IMR-90 (cell line): ENCODE data around the gene WDFY2. TPM values are rescaled to one million over a fixed set of nuclear protein-coding genes. Genes with fewer than 3 reads are reported as not detected.

Experiments
- ATAC-seq: fragments of 200-7000 bp; cut with Tn5 transposase; 2 replicates; pipeline ENCODE4 v1.9.1; 2020; ENCODE audit warnings: low read depth, mild to moderate bottlenecking, moderate library complexity
- BruUV-seq: library from RNA; stranded (reverse); fragments of 400-500 nt; replicated peaks from 2 replicates; lab custom pipeline; 2021; lab: Mats Ljungman, UMichigan
- CTCF ChIA-PET: fragments of 300-600 bp; formaldehyde crosslinking; extraction: SDS; loops from one replicate; lab custom pipeline; 2021; ENCODE audit warnings: antibody characterized with exemption; lab: Yijun Ruan, JAX
- POLR2A ChIA-PET: fragments of 300-600 bp; sonication (Branson Sonifier 250); formaldehyde crosslinking; loops from one replicate; lab custom pipeline; 2022; ENCODE audit warnings: antibody characterized with exemption; ENCODE audit not compliant: unreplicated experiment; lab: Charles Lee
- DNase-seq: peaks from one replicate; pipeline ENCODE4 v3.0.0; 2013
- H2AFZ ChIP-seq: replicated peaks from 2 replicates; pipeline ENCODE3; 2013; ENCODE audit warnings: low read length, mild to moderate bottlenecking; ENCODE audit not compliant: poor library complexity
- H2AK5ac ChIP-seq: 2 replicates; pipeline ENCODE4 v1.6.1; 2013; ENCODE audit warnings: low read depth, low read length, inconsistent platforms
- H2AK9ac ChIP-seq: replicated peaks from 2 replicates; pipeline ENCODE3; 2013; ENCODE audit warnings: mild to moderate bottlenecking, low read depth, low read length, moderate library complexity; ENCODE audit not compliant: poor library complexity
- H2BK120ac ChIP-seq: 2 replicates; pipeline ENCODE4 v1.6.1; 2013; ENCODE audit warnings: low read depth, low read length, inconsistent platforms
- H2BK15ac ChIP-seq: 3 replicates; pipeline ENCODE4 v1.6.1; 2013; ENCODE audit warnings: low read depth, low read length, inconsistent platforms
- H2BK20ac ChIP-seq: 2 replicates; pipeline ENCODE4 v1.6.1; 2013; ENCODE audit warnings: low read depth, mild to moderate bottlenecking, inconsistent platforms, low read length, moderate library complexity
- H2BK5ac ChIP-seq: 2 replicates; pipeline ENCODE4 v1.6.1; 2013; ENCODE audit warnings: mild to moderate bottlenecking, low read depth, low read length, inconsistent platforms; ENCODE audit not compliant: poor library complexity, severe bottlenecking
- H3K14ac ChIP-seq: replicated peaks from 2 replicates; pipeline ENCODE4 v1.6.1; 2013; ENCODE audit warnings: low read depth, low read length, inconsistent platforms
- H3K18ac ChIP-seq: 2 replicates; pipeline ENCODE4 v1.6.1; 2013; ENCODE audit warnings: low read depth, low read length, control low read depth
- H3K23ac ChIP-seq: 2 replicates; pipeline ENCODE4 v1.6.1; 2013; ENCODE audit warnings: low read depth, low read length, inconsistent platforms
- H3K27ac ChIP-seq: 2 replicates; pipeline ENCODE4 v1.5.1; 2013; ENCODE audit warnings: mild to moderate bottlenecking, control low read depth, low read length; ENCODE audit not compliant: insufficient read depth
- H3K27me3 ChIP-seq: 2 replicates; pipeline ENCODE4 v1.6.1; 2013; ENCODE audit warnings: low read length; ENCODE audit not compliant: control insufficient read depth, insufficient read depth
- H3K36me3 ChIP-seq: 2 replicates; pipeline ENCODE4 v1.6.1; 2013; ENCODE audit warnings: low read length, mixed read lengths; ENCODE audit not compliant: control insufficient read depth, insufficient read depth
- H3K4ac ChIP-seq: 2 replicates; pipeline ENCODE4 v1.6.1; 2013; ENCODE audit warnings: low read depth, low read length, inconsistent platforms
- H3K4me1 ChIP-seq: 2 replicates; pipeline ENCODE4 v1.6.1; 2013; ENCODE audit warnings: low read length, mixed read lengths; ENCODE audit not compliant: control insufficient read depth, insufficient read depth
- H3K4me2 ChIP-seq: 2 replicates; pipeline ENCODE4 v1.6.1; 2013; ENCODE audit warnings: low read depth, mild to moderate bottlenecking, control low read depth, low read length, moderate library complexity
- H3K4me3 ChIP-seq: 2 replicates; pipeline ENCODE4 v1.5.1; 2013; ENCODE audit warnings: low read depth, mild to moderate bottlenecking, control low read depth, low read length, moderate library complexity; ENCODE audit not compliant: insufficient read depth
- H3K56ac ChIP-seq: 2 replicates; pipeline ENCODE4 v1.6.1; 2013; ENCODE audit warnings: low read length, inconsistent platforms; ENCODE audit not compliant: insufficient read depth; ENCODE audit errors: extremely low read depth
- H3K79me1 ChIP-seq, 2 experiments: 2 replicates each; pipeline ENCODE4 v1.6.1; 2013; ENCODE audit warnings: low read length in 2 of 2, inconsistent platforms in 1 of 2, low read depth in 1 of 2
- H3K9ac ChIP-seq: 2 replicates; pipeline ENCODE4 v1.6.1; 2013; ENCODE audit warnings: low read depth, low read length, control low read depth
- H3K9me1 ChIP-seq: 2 replicates; pipeline ENCODE4 v1.6.1; 2013; ENCODE audit warnings: low read length, inconsistent platforms; ENCODE audit not compliant: insufficient read depth
- H3K9me3 ChIP-seq: 2 replicates; pipeline ENCODE4 v1.6.1; 2013; ENCODE audit warnings: low read length; ENCODE audit not compliant: control insufficient read depth, insufficient read depth
- H4K20me1 ChIP-seq: 2 replicates; pipeline ENCODE4 v1.6.1; 2013; ENCODE audit warnings: low read length, inconsistent platforms; ENCODE audit not compliant: insufficient read depth
- H4K5ac ChIP-seq: 2 replicates; pipeline ENCODE4 v1.6.1; 2013; ENCODE audit warnings: mild to moderate bottlenecking, low read depth, low read length, control low read depth
- H4K8ac ChIP-seq, 2 experiments: 2 replicates each; pipeline ENCODE4 v1.6.1; 2013; ENCODE audit warnings: low read depth in 2 of 2, low read length in 2 of 2, control low read depth in 1 of 2, inconsistent platforms in 1 of 2
- H4K91ac ChIP-seq: 2 replicates; pipeline ENCODE4 v1.6.1; 2013; ENCODE audit warnings: low read depth, low read length, inconsistent platforms; ENCODE audit not compliant: insufficient read depth
- SMC3 ChIP-seq: fragments of 150-350 bp; IDR thresholded peaks from 2 replicates; pipeline ENCODE4 v1.6.1; 2016; ENCODE audit warnings: low read depth, mild to moderate bottlenecking, antibody characterized with exemption, low read length, moderate library complexity
- WGBS, 2 experiments: methylation state at CpG; one replicate each; pipeline versions ENCODE4 v1.1.5 to v1.1.7; 2013; ENCODE audit warnings: missing lambda C conversion rate in 2 of 2; ENCODE audit not compliant: insufficient read length in 1 of 2; ENCODE audit errors: extremely low coverage in 2 of 2; 5-methylcytosine and 5-hydroxymethylcytosine counted together
- dilution Hi-C: fragments of 300-500 bp; cut with HindIII; formaldehyde crosslinking; loops from one replicate; pipeline ENCODE4 v1.14.3; 2018; ENCODE audit warnings: low sequenced_read_pairs; ENCODE audit not compliant: unreplicated experiment
- in situ Hi-C: fragments of 300-500 bp; cut with MboI; formaldehyde crosslinking; loops from 3 replicates; pipeline ENCODE4 v1.14.3; 2019; ENCODE audit warnings: low sequenced_read_pairs, inconsistent platforms, mixed read lengths
- intact Hi-C: fragments of 100-400 bp; cut with micrococcal nuclease; formaldehyde crosslinking; loops from 2 replicates; pipeline ENCODE4 v1.10.0; 2022
- polyA plus RNA-seq, 3 experiments: library from polyadenylated mRNA; depleted of rRNA; stranded (reverse); fragments of >200 nt; gene quantifications; 2 replicates each; pipeline ENCODE4 v1.2.3, GENCODE V29; 2012; ENCODE audit warnings: low replicate concordance in 1 of 3
- total RNA-seq: library from RNA; depleted of rRNA; stranded (reverse); fragments of >200 nt; gene quantifications from 2 replicates; pipeline ENCODE4 v1.2.3, GENCODE V29; 2012
- TF ChIP-seq, protein P1 (sequence below): conservative IDR thresholded peaks from 2 replicates; pipeline ENCODE4 v1.5.1; 2012; ENCODE audit warnings: mild to moderate bottlenecking, low read depth, low read length, improper control_type of control experiment

WDFY2 gene
- total and polyA plus RNA-seq, 2 of the 4 experiments (the other 2 are of a cell fraction): 4.3 to 5.4 TPM

- Histone ChIP-seq H2BK20ac (no peak overlapping the region), H3K9me3 (no peaks in the 10 kb centered on the region), H3K27ac (no peak overlapping the region), H2AFZ (no peak overlapping the region), H3K4me1 (peaks cover 8% of the 10 kb centered on the region), H3K18ac (peak overlapping the region; percentile 47; the same call in 1 of the 2 replicates), H2BK5ac (no peak overlapping the region), H4K91ac (0 out of 2 replicates have a peak overlapping the region, but pooled peaks have one; percentile 2), H3K4ac (peak overlapping the region; percentile 12; the same call in 1 of the 2 replicates), H2BK15ac (0 out of 3 replicates have a peak overlapping the region, but pooled peaks have one; percentile 17), H3K4me3 (no peak overlapping the region), H2AK9ac (no peak overlapping the region), H3K9ac (no peak overlapping the region), H3K23ac (peak overlapping the region; percentile 75; the same call in 1 of the 2 replicates), H2BK120ac (no peak overlapping the region), H3K27me3 (no peaks in the 10 kb centered on the region), H3K14ac (0 out of 2 replicates have a peak overlapping the region, but pooled peaks have one; percentile 16), H4K5ac (peak overlapping the region; percentile 51; the same call in 1 of the 2 replicates), H4K20me1 (0 out of 2 replicates have a peak, but pooled peaks cover 4% of the 10 kb centered on the region), H3K9me1 (peaks cover 3% of the 10 kb centered on the region), H3K56ac (no peak overlapping the region), H2AK5ac (peak overlapping the region; percentile 40; the same call in 1 of the 2 replicates), H3K36me3 (no peaks in the 10 kb centered on the region), H3K79me1 (peaks cover 10 to 52% of the 10 kb centered on the region in 2 experiments), H3K4me2 (no peak overlapping the region), H4K8ac (peak overlapping the region in 1 of 2 experiments; percentile 32; a peak in 2 of 4 replicates)
- 100% methylated on average over 1 of the region's 2 CpGs; no CpG with 5 or more reads in 1 of the 2 experiments for WGBS, 2 experiments
- ChIA-PET POLR2A (no interaction called here), CTCF (no interaction called here)
- DNase-seq: no peak
- dilution Hi-C loops (no loop called here), intact Hi-C loops (loop anchor here (5.0 to 10.0 kb wide), 2 partner anchors 194 to 536 kb away; partner anchors contain the start of gene NEK5), in situ Hi-C loops (loop anchor here (10.0 kb wide), 1 partner anchor 144 kb away; no protein-coding TSS in a partner anchor)
- no TSS peak for BruUV-seq
- no peak for ATAC-seq
- TF ChIP-seq, protein P1, sequence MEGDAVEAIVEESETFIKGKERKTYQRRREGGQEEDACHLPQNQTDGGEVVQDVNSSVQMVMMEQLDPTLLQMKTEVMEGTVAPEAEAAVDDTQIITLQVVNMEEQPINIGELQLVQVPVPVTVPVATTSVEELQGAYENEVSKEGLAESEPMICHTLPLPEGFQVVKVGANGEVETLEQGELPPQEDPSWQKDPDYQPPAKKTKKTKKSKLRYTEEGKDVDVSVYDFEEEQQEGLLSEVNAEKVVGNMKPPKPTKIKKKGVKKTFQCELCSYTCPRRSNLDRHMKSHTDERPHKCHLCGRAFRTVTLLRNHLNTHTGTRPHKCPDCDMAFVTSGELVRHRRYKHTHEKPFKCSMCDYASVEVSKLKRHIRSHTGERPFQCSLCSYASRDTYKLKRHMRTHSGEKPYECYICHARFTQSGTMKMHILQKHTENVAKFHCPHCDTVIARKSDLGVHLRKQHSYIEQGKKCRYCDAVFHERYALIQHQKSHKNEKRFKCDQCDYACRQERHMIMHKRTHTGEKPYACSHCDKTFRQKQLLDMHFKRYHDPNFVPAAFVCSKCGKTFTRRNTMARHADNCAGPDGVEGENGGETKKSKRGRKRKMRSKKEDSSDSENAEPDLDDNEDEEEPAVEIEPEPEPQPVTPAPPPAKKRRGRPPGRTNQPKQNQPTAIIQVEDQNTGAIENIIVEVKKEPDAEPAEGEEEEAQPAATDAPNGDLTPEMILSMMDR: no peak
- TF ChIP-seq SMC3: no peak
Measured at GRCh38 chr13:51588406-51588949, 4.2 kb downstream of the WDFY2 start.
